ENCODE data around the gene PIWIL1.

PIWIL1 gene

GRCh38 chr12:130372936-130373335 lies 35.2 kb downstream of the PIWIL1 start:
- no peak for DNase-seq (ENCODE audit: low read depth in 1 of 2, low spot score in 1 of 2)

- no peak for DNase-seq (ENCODE audit: low read depth in 1 of 2, low spot score in 1 of 2)
Measured at GRCh38 chr12:130374083-130374482, 36.4 kb downstream of the PIWIL1 start.

- DNase-seq (ENCODE audit: low read depth in 1 of 2, low spot score in 1 of 2) = no peak
Measured at GRCh38 chr12:130375296-130376287, 37.9 kb downstream of the PIWIL1 start.

GRCh38 chr12:130382818-130383217 lies 45.1 kb downstream of the PIWIL1 start:
- no peak for DNase-seq (ENCODE audit: low read depth in 1 of 2, low spot score in 1 of 2)

GRCh38 chr12:130384234-130384633 lies 46.5 kb downstream of the PIWIL1 start:
- DNase-seq (ENCODE audit: low read depth in 1 of 2, low spot score in 1 of 2) = no peak

- DNase-seq (ENCODE audit: low read depth in 1 of 2, low spot score in 1 of 2) = no peak
Measured at GRCh38 chr12:130385193-130385592, 47.5 kb downstream of the PIWIL1 start.

- no peak for DNase-seq (ENCODE audit: low read depth in 1 of 2, low spot score in 1 of 2)
Measured at GRCh38 chr12:130391186-130391585, 53.5 kb downstream of the PIWIL1 start.

- no peak for DNase-seq (ENCODE audit: low read depth in 1 of 2, low spot score in 1 of 2)
Measured at GRCh38 chr12:130394906-130395305, 57.2 kb downstream of the PIWIL1 start.

- no peak for DNase-seq (ENCODE audit: low read depth in 1 of 2, low spot score in 1 of 2)
Measured at GRCh38 chr12:130396667-130397066, 59.0 kb downstream of the PIWIL1 start.

- DNase-seq (ENCODE audit: low read depth in 1 of 2, low spot score in 1 of 2) = no peak
Measured at GRCh38 chr12:130398100-130398848, 60.6 kb downstream of the PIWIL1 start.

GRCh38 chr12:130401703-130402102 lies 64.0 kb downstream of the PIWIL1 start:
- DNase-seq (ENCODE audit: low read depth in 1 of 2, low spot score in 1 of 2) = no peak

- no peak for DNase-seq (ENCODE audit: low read depth in 1 of 2, low spot score in 1 of 2)
Measured at GRCh38 chr12:130405332-130405731, 67.6 kb downstream of the PIWIL1 start.

- DNase-seq (ENCODE audit: low read depth in 1 of 2, low spot score in 1 of 2) = no peak
Measured at GRCh38 chr12:130412384-130412783, 74.7 kb downstream of the PIWIL1 start.

GRCh38 chr12:130413909-130414308 lies 76.2 kb downstream of the PIWIL1 start:
- no peak for DNase-seq (ENCODE audit: low read depth in 1 of 2, low spot score in 1 of 2)

- DNase-seq (ENCODE audit: low read depth in 1 of 2, low spot score in 1 of 2) = no peak
Measured at GRCh38 chr12:130414381-130414780, 76.7 kb downstream of the PIWIL1 start.

- no peak for DNase-seq (ENCODE audit: low read depth in 1 of 2, low spot score in 1 of 2)
Measured at GRCh38 chr12:130418251-130418650, 80.6 kb downstream of the PIWIL1 start.

- DNase-seq (ENCODE audit: low read depth in 1 of 2, low spot score in 1 of 2) = no peak
Measured at GRCh38 chr12:130419116-130419515, 81.4 kb downstream of the PIWIL1 start.

- DNase-seq (ENCODE audit: low read depth in 1 of 2, low spot score in 1 of 2) = no peak
Measured at GRCh38 chr12:130420071-130420470, 82.4 kb downstream of the PIWIL1 start.

- DNase-seq (ENCODE audit: low read depth in 1 of 2, low spot score in 1 of 2) = no peak
Measured at GRCh38 chr12:130421896-130422295, 84.2 kb downstream of the PIWIL1 start.
